CD4-positive, alpha-beta T cell (primary cell): Measurements from ENCODE around the gene SWSAP1. TPM values are rescaled to one million over a fixed set of nuclear protein-coding genes. Genes with fewer than 3 reads are reported as not detected.

Experiments
- ATAC-seq: fragments of 200-7000 bp; cut with Tn5 transposase; one replicate; pipeline ENCODE4 v1.10.0; 2022; ENCODE audit warnings: mild to moderate bottlenecking; ENCODE audit not compliant: poor library complexity
- CTCF ChIA-PET: fragments of 350-600 bp; sonication (Branson Sonifier 250); formaldehyde crosslinking; loops from one replicate; lab custom pipeline; 2021; ENCODE audit warnings: antibody characterized with exemption, inconsistent platforms; lab: Charles Lee
- POLR2A ChIA-PET: fragments of 350-600 bp; sonication (Branson Sonifier 250); formaldehyde crosslinking; loops from one replicate; lab custom pipeline; 2021; ENCODE audit warnings: antibody characterized with exemption, inconsistent platforms; lab: Charles Lee
- DNase-seq, 14 experiments: peaks; one replicate each; pipeline ENCODE4 v3.0.0-alpha.2; 2013 to 2020; ENCODE audit warnings: mixed read lengths in 2 of 14
- H3K27ac ChIP-seq, 2 donors: one replicate each; pipeline versions ENCODE4 v1.5.1 to v1.7.0; 2013; ENCODE audit warnings: low read length in 2 of 2, low read depth in 1 of 2, mild to moderate bottlenecking in 1 of 2
- H3K27me3 ChIP-seq, 2 experiments: 1 replicate in 1 of 2; 2 replicates in 1 of 2; pipeline versions ENCODE4 v1.6.1 to v1.7.0; 2013; ENCODE audit warnings: low read length in 2 of 2, control low read depth in 1 of 2, mild to moderate bottlenecking in 1 of 2, moderate library complexity in 1 of 2; ENCODE audit not compliant: insufficient read depth in 2 of 2, control insufficient read depth in 1 of 2
- H3K36me3 ChIP-seq: one replicate; pipeline ENCODE4 v1.6.1; 2013; ENCODE audit warnings: low read length, control low read depth; ENCODE audit not compliant: insufficient read depth
- H3K4me1 ChIP-seq: one replicate; pipeline ENCODE4 v1.6.1; 2013; ENCODE audit warnings: low read length, control low read depth; ENCODE audit not compliant: insufficient read depth
- H3K4me3 ChIP-seq: one replicate; pipeline ENCODE4 v1.5.1; 2013; ENCODE audit warnings: mild to moderate bottlenecking, low read length, moderate library complexity
- H3K9me3 ChIP-seq, 2 experiments: 1 replicate in 1 of 2; 2 replicates in 1 of 2; pipeline versions ENCODE4 v1.6.1 to v1.7.0; 2013; ENCODE audit warnings: low read length in 2 of 2, mild to moderate bottlenecking in 2 of 2, control low read depth in 1 of 2, moderate library complexity in 1 of 2; ENCODE audit not compliant: control insufficient read depth in 1 of 2, insufficient read depth in 1 of 2
- H3K27ac Mint-ChIP-seq: one replicate; pipeline ENCODE4 v1.8.0; 2020; ENCODE audit warnings: mixed read lengths
- H3K27me3 Mint-ChIP-seq: one replicate; pipeline ENCODE4 v1.8.0; 2021; ENCODE audit warnings: mixed read lengths
- H3K36me3 Mint-ChIP-seq: one replicate; pipeline ENCODE4 v1.8.0; 2021; ENCODE audit warnings: low read depth, mixed read lengths
- H3K4me1 Mint-ChIP-seq: one replicate; pipeline ENCODE4 v1.8.0; 2021; ENCODE audit warnings: low read depth, mixed read lengths
- H3K4me3 Mint-ChIP-seq: one replicate; pipeline ENCODE4 v1.8.0; 2020; ENCODE audit warnings: mild to moderate bottlenecking, mixed read lengths
- H3K9me3 Mint-ChIP-seq: one replicate; pipeline ENCODE4 v1.8.0; 2020; ENCODE audit warnings: mixed read lengths
- CTCF ChIP-seq: fragments of 200-600 bp; IDR thresholded peaks from one replicate; pipeline ENCODE4 v1.8.0; 2022; ENCODE audit warnings: antibody characterized with exemption, mild to moderate bottlenecking
- intact Hi-C, 2 experiments: fragments of 100-400 bp; cut with DNase I in 1 of 2; cut with micrococcal nuclease in 1 of 2; formaldehyde crosslinking; loops; one replicate each; pipeline versions ENCODE4 v1.15.1 to v1.9.0; 2023 to 2025; cut with DNase I, micrococcal nuclease
- total RNA-seq, 174 experiments: library from RNA in 2 of 174; stranded (reverse) in 2 of 174; gene quantifications; one replicate each; pipeline ENCODE4 v1.2.3 and lab custom pipeline; 2021 to 2026

SWSAP1 gene
- total RNA-seq, 2 experiments from 2014 or later: 2.6 to 2.7 TPM

GRCh38 chr19:11363881-11364280 is 10.6 kb upstream of the SWSAP1 start:
- Histone ChIP-seq H3K4me1 (no peaks in the 10 kb centered on the region), H3K4me3 (no peak overlapping the region), H3K27me3 (no peaks in the 10 kb centered on the region), H3K36me3 (peaks cover 12% of the 10 kb centered on the region), H3K9me3 (peaks cover 0 to 7% of the 10 kb centered on the region in 2 experiments), H3K27ac (no peak overlapping the region)
- Mint-ChIP-seq H3K4me1 (no peaks in the 10 kb centered on the region), H3K9me3 (no peaks in the 10 kb centered on the region), H3K36me3 (peaks cover 27% of the 10 kb centered on the region), H3K27me3 (no peaks in the 10 kb centered on the region), H3K4me3 (no peak overlapping the region), H3K27ac (no peak overlapping the region)
- no peak for TF ChIP-seq CTCF
- ChIA-PET CTCF (no interaction called here), POLR2A (no interaction called here)
- DNase-seq: no peak
- no peak for ATAC-seq
- intact Hi-C loops: no loop called here

- ChIA-PET POLR2A (interaction anchor here (1.0 kb wide), 1 partner anchor 10 kb away, joined by 3 read pairs; the partner anchor contains the start of gene SWSAP1), CTCF (no interaction called here)
- H3K27me3 ChIP-seq: no peaks in the 10 kb centered on the region
- no peaks in the 10 kb centered on the region for H3K4me1 ChIP-seq
- Mint-ChIP-seq H3K27ac (no peak overlapping the region), H3K27me3 (no peaks in the 10 kb centered on the region), H3K36me3 (peaks cover 32% of the 10 kb centered on the region), H3K4me3 (no peak overlapping the region), H3K4me1 (no peaks in the 10 kb centered on the region), H3K9me3 (no peaks in the 10 kb centered on the region)
- ATAC-seq: no peak
- intact Hi-C loops: no loop called here
- no peak overlapping the region for H3K27ac ChIP-seq
- H3K9me3 ChIP-seq: peaks cover 0 to 7% of the 10 kb centered on the region in 2 experiments
- H3K36me3 ChIP-seq: peaks cover 14% of the 10 kb centered on the region
- DNase-seq: no peak
- TF ChIP-seq CTCF: no peak
- H3K4me3 ChIP-seq: no peak overlapping the region
Measured at GRCh38 chr19:11364296-11364904, 10.1 kb upstream of the SWSAP1 start.

- H3K4me1 ChIP-seq: no peaks in the 10 kb centered on the region
- ATAC-seq (no peak), DNase-seq (no peak)
- H3K9me3 Mint-ChIP-seq: no peaks in the 10 kb centered on the region
- peaks cover 0 to 7% of the 10 kb centered on the region in 2 experiments for H3K9me3 ChIP-seq
- ChIA-PET POLR2A (interaction anchor here (1.0 kb wide), 1 partner anchor 10 kb away, joined by 3 read pairs; the partner anchor contains the start of gene SWSAP1), CTCF (no interaction called here)
- no peak for TF ChIP-seq CTCF
- no peak overlapping the region for H3K4me3 Mint-ChIP-seq
- no peak overlapping the region for H3K4me3 ChIP-seq
- intact Hi-C loops: no loop called here
- H3K27me3 ChIP-seq: no peaks in the 10 kb centered on the region
- H3K36me3 ChIP-seq: peaks cover 18% of the 10 kb centered on the region
- no peaks in the 10 kb centered on the region for H3K4me1 Mint-ChIP-seq
- no peak overlapping the region for H3K27ac Mint-ChIP-seq
- H3K27me3 Mint-ChIP-seq: no peaks in the 10 kb centered on the region
- H3K27ac ChIP-seq: no peak overlapping the region
- peaks cover 33% of the 10 kb centered on the region for H3K36me3 Mint-ChIP-seq
Measured at GRCh38 chr19:11364935-11365334, 9.5 kb upstream of the SWSAP1 start.
